ENCODE results near the gene TRIM52.

Gene TRIM52

DNA sequence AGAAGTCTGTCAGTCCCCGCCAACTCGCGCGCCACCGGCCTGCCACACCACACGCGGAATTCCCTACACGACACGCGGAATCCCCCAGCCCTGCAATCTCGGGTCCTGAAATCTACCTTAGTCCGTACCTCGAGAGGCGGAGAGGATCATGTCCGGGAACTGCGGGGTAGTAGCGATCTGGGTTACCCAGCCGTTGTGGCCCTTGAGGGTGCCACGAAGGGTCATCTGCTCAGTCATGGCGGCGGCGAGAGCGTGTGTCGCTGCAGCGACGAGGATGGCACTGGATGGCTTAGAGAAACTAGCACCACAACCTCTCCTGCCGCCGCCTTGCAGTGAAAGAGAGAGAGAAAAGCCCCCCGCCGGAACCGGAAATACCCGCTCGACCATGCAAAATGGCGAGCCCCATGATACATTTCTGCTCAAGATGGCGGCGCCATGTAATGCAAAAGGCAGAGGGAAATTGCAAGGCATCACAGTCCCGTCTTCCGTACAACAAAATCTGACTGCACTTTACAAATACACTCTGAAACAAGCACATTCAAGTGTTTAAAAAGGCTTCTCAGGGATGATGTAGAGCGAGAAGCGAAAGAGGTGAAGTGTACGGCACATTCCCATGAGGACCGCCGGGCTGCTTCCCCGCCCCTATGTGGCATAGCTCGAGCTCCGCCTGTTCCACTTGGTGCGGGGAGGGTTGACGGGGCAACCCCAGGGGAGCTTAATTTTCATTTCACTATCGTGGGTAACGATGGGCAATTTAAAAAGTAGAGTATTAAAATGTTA, 17.2 kb downstream of the TRIM52 start, which contains the start of gene RACK1 (continued):
- TF ChIP-seq, protein P1, sequence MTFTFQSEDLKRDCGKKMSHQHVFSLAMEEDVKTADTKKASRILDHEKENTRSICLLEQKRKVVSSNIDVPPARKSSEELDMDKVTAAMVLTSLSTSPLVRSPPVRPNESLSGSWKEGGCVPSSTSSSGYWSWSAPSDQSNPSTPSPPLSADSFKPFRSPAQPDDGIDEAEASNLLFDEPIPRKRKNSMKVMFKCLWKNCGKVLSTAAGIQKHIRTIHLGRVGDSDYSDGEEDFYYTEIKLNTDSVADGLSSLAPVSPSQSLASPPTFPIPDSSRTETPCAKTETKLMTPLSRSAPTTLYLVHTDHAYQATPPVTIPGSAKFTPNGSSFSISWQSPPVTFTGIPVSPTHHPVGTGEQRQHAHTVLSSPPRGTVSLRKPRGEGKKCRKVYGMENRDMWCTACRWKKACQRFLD (tag by site-specific recombination; IDR thresholded peaks at IDR 0.05) = no peak
- TF ChIP-seq, protein P2, sequence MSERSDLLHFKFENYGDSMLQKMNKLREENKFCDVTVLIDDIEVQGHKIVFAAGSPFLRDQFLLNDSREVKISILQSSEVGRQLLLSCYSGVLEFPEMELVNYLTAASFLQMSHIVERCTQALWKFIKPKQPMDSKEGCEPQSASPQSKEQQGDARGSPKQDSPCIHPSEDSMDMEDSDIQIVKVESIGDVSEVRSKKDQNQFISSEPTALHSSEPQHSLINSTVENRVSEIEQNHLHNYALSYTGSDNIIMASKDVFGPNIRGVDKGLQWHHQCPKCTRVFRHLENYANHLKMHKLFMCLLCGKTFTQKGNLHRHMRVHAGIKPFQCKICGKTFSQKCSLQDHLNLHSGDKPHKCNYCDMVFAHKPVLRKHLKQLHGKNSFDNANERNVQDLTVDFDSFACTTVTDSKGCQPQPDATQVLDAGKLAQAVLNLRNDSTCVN (tag by site-specific recombination; optimal IDR thresholded peaks at IDR 0.05) = peak; percentile 48
- peak; percentile 55; the same call in 1 of the 2 replicates for TF ChIP-seq ZNF394 (tag by site-specific recombination; IDR thresholded peaks at IDR 0.05; ENCODE audit: borderline replicate concordance)
- TF ChIP-seq, protein P3, sequence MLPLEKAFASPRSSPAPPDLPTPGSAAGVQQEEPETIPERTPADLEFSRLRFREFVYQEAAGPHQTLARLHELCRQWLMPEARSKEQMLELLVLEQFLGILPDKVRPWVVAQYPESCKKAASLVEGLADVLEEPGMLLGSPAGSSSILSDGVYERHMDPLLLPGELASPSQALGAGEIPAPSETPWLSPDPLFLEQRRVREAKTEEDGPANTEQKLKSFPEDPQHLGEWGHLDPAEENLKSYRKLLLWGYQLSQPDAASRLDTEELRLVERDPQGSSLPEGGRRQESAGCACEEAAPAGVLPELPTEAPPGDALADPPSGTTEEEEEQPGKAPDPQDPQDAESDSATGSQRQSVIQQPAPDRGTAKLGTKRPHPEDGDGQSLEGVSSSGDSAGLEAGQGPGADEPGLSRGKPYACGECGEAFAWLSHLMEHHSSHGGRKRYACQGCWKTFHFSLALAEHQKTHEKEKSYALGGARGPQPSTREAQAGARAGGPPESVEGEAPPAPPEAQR (tag by site-specific recombination; IDR thresholded peaks at IDR 0.05) = no peak
- TF ChIP-seq, protein P4, sequence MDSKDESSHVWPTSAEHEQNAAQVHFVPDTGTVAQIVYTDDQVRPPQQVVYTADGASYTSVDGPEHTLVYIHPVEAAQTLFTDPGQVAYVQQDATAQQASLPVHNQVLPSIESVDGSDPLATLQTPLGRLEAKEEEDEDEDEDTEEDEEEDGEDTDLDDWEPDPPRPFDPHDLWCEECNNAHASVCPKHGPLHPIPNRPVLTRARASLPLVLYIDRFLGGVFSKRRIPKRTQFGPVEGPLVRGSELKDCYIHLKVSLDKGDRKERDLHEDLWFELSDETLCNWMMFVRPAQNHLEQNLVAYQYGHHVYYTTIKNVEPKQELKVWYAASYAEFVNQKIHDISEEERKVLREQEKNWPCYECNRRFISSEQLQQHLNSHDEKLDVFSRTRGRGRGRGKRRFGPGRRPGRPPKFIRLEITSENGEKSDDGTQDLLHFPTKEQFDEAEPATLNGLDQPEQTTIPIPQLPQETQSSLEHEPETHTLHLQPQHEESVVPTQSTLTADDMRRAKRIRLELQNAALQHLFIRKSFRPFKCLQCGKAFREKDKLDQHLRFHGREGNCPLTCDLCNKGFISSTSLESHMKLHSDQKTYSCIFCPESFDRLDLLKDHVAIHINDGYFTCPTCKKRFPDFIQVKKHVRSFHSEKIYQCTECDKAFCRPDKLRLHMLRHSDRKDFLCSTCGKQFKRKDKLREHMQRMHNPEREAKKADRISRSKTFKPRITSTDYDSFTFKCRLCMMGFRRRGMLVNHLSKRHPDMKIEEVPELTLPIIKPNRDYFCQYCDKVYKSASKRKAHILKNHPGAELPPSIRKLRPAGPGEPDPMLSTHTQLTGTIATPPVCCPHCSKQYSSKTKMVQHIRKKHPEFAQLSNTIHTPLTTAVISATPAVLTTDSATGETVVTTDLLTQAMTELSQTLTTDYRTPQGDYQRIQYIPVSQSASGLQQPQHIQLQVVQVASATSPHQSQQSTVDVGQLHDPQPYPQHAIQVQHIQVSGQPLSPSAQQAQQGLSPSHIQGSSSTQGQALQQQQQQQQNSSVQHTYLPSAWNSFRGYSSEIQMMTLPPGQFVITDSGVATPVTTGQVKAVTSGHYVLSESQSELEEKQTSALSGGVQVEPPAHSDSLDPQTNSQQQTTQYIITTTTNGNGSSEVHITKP (tag by site-specific recombination; IDR thresholded peaks at IDR 0.05) = no peak
- no peak; the same call in 1 of the 2 replicates for TF ChIP-seq KLF10 (tag by site-specific recombination; IDR thresholded peaks at IDR 0.05)
- no peak for TF ChIP-seq ZIC2 (tag by site-specific recombination; IDR thresholded peaks at IDR 0.05)
- TF ChIP-seq ZFP3 (tag by site-specific recombination; IDR thresholded peaks at IDR 0.05; ENCODE audit: low read depth) = no peak
- TF ChIP-seq, protein P5, sequence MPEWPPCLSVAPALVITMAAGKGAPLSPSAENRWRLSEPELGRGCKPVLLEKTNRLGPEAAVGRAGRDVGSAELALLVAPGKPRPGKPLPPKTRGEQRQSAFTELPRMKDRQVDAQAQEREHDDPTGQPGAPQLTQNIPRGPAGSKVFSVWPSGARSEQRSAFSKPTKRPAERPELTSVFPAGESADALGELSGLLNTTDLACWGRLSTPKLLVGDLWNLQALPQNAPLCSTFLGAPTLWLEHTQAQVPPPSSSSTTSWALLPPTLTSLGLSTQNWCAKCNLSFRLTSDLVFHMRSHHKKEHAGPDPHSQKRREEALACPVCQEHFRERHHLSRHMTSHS (tag by site-specific recombination; IDR thresholded peaks at IDR 0.05) = no peak
- TF ChIP-seq ZNF560 (tag by site-specific recombination; IDR thresholded peaks at IDR 0.05; ENCODE audit: borderline replicate concordance) = no peak
- no peak for TF ChIP-seq BCL11B (tag by site-specific recombination; IDR thresholded peaks at IDR 0.05; ENCODE audit: low read depth)
- TF ChIP-seq ZNF677 (tag by site-specific recombination; IDR thresholded peaks at IDR 0.05) = no peak
- no peak for TF ChIP-seq ZNF175 (tag by site-specific recombination; IDR thresholded peaks at IDR 0.05)
- TF ChIP-seq ZNF791 (tag by site-specific recombination; IDR thresholded peaks at IDR 0.05) = no peak
- TF ChIP-seq SALL2 (tag by site-specific recombination; IDR thresholded peaks at IDR 0.05; ENCODE audit: borderline replicate concordance) = no peak
- no peak; the same call in 1 of the 2 replicates for TF ChIP-seq OVOL3 (tag by site-specific recombination; IDR thresholded peaks at IDR 0.05)
- peak; percentile 56; the same call in 1 of the 2 replicates for TF ChIP-seq ZNF324 (tag by site-specific recombination; IDR thresholded peaks at IDR 0.05)
- TF ChIP-seq ZNF169 (tag by site-specific recombination; IDR thresholded peaks at IDR 0.05) = no peak
- TF ChIP-seq, protein P6, sequence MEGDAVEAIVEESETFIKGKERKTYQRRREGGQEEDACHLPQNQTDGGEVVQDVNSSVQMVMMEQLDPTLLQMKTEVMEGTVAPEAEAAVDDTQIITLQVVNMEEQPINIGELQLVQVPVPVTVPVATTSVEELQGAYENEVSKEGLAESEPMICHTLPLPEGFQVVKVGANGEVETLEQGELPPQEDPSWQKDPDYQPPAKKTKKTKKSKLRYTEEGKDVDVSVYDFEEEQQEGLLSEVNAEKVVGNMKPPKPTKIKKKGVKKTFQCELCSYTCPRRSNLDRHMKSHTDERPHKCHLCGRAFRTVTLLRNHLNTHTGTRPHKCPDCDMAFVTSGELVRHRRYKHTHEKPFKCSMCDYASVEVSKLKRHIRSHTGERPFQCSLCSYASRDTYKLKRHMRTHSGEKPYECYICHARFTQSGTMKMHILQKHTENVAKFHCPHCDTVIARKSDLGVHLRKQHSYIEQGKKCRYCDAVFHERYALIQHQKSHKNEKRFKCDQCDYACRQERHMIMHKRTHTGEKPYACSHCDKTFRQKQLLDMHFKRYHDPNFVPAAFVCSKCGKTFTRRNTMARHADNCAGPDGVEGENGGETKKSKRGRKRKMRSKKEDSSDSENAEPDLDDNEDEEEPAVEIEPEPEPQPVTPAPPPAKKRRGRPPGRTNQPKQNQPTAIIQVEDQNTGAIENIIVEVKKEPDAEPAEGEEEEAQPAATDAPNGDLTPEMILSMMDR (tag by site-specific recombination; IDR thresholded peaks at IDR 0.05) = peak; percentile 35
- TF ChIP-seq REPIN1 (tag by site-specific recombination; IDR thresholded peaks at IDR 0.05; ENCODE audit: low read depth) = peak; percentile 14; the same call in 1 of the 2 replicates
- no peak for TF ChIP-seq ZNF747 (tag by site-specific recombination; IDR thresholded peaks at IDR 0.05)
- TF ChIP-seq WT1 (tag by site-specific recombination; IDR thresholded peaks at IDR 0.05) = peak; percentile 52; the same call in 1 of the 2 replicates
- TF ChIP-seq MZF1 (tag by site-specific recombination; IDR thresholded peaks at IDR 0.05; ENCODE audit: borderline replicate concordance) = no peak
- peak; percentile 41; the same call in 1 of the 2 replicates for TF ChIP-seq ZNF596 (tag by site-specific recombination; IDR thresholded peaks at IDR 0.05)
- TF ChIP-seq ZNF2 (tag by site-specific recombination; IDR thresholded peaks at IDR 0.05) = peak; percentile 89
- 0 out of 2 replicates have a peak, but pooled peaks have one; percentile 8 for TF ChIP-seq PRDM1 (tag by site-specific recombination; IDR thresholded peaks at IDR 0.05)
- TF ChIP-seq, protein P7, sequence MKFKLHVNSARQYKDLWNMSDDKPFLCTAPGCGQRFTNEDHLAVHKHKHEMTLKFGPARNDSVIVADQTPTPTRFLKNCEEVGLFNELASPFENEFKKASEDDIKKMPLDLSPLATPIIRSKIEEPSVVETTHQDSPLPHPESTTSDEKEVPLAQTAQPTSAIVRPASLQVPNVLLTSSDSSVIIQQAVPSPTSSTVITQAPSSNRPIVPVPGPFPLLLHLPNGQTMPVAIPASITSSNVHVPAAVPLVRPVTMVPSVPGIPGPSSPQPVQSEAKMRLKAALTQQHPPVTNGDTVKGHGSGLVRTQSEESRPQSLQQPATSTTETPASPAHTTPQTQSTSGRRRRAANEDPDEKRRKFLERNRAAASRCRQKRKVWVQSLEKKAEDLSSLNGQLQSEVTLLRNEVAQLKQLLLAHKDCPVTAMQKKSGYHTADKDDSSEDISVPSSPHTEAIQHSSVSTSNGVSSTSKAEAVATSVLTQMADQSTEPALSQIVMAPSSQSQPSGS (tag by site-specific recombination; IDR thresholded peaks at IDR 0.05; ENCODE audit: low read depth) = no peak
- no peak for TF ChIP-seq ZNF202 (tag by site-specific recombination; IDR thresholded peaks at IDR 0.05; ENCODE audit: borderline replicate concordance)
